Suppressor macrophage treated with lipopolysaccharide for 4 hours (primary cell): ENCODE measurements around the gene TPRX1.
"Not testable (repeated sequence)": the region's sequence is repeated elsewhere in the genome, so short reads cannot be mapped to it uniquely, and the experiment has no call there.

ENCODE experiments used
- DNase-seq: peaks from one replicate; pipeline ENCODE4 v3.0.0-alpha.2; 2020

Gene TPRX1

DNA sequence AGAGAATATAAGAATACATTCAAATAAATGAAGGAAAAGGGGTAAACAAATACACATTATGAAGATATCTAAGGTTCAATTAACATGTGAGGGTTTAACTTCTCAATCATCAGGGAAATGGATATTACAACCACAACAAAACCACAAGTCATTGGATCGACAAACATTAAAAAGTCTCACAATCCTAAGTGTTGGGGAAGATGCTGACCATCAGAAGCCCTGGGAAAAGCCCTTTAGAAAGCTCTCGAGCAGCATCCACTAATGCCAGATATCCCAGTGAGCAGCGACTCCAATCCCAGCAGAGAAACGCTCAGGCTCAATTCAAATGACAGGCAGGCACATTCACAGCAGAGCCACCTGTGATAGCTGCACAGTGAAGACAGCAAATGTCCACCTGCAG lies 3.1 kb downstream of the TPRX1 start:
- DNase-seq, result no peak

DNA sequence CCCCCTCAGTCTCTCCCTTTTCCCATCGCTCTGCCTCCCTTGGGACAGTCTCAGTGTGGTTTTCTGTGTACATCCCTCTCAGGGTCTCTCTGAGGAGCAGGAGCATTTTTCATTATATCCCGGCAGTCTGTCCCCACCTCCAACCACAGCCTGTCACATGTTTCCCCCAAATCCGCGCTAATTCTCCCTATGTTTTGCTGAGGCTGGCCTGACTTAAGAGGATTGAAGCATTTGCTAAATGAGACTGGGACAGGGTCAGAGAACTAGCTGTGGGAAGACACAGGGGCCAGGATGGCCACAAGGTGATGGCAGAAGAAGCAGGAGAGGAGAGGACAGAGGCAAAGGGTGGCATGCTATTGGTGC lies 5.5 kb downstream of the TPRX1 start:
- DNase-seq, result no peak

DNA sequence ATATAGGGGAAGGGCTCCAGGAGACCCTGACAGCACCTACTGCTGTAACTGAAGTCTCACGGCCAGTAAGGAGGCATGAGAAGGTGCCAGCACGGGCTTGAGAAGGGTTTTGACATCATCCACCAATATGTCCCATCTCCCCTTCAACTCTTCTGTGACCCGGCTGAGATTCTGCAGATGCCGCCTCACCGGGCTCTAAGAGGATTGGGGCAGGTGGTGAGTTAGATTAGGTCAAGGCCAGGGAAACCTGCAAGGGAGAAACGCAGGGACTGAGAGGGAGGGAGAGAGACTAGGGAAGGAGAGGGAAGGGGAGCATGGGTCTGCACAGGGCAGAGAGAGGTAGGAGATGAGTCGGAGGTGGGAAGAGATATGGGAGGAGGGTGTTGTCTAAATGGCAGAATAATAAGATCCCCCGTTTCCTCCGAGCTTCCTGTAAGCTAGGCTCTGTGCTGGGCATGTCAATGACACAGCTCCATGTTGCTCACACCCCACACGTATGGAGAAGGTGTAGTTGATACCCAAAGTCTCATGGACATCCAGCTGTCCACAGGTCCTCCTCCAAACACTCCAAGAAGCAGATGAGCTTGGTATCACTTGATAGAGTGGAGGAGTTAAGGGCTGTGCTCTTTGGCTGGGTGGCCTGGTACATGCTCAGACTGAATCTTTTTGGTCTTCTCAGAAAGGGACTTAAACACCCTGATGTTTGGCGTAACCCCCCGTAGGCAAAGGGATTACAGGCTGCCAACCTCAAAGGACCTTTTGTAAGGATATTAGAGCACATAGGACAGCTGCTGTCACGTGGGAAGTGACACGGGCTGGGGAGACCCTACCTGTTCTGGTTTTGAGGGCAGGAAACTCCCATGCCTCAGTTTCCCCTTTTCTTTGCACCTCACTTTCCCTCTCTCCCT lies 6.1 kb downstream of the TPRX1 start:
- no peak for DNase-seq

DNA sequence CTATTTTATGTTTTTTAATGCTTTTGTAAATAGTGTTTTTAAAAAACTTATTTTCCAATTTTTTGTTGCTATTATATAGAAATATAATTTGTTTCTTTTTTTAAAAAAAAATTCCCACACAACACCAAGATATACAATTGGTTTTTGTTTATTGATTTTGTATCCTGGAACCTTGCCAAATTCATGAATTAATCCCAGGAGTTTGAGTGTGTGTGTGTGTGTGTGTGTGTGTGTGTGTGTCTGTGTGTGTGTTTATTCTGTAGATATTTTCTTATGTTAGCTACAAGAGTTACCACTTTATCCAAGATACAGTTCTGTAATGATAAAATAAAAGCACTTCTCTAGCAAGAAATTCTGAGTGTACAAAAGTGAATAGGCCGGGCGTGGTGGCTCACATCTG lies 7.6 kb downstream of the TPRX1 start:
- no peak for DNase-seq

DNA sequence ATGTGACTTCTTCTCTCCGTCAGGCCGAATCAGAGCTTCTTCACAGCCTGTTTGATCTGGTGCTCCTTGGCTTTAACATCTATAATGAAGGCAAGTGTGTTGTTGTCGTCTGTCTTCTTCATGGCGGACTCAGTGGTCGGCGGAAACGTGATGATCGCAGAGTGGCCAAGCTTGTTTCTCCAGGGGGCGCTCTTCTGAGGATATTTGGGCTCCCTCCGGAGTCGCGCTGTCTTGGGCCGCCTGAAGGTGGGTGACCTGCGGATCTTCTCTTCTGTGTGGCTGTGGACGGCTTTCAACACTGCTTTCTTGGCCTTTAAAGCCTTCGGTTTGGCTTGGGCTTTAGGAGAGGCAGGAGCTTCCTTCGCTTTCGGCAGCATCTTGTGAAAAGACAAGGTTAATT lies 9.8 kb downstream of the TPRX1 start:
- DNase-seq, result no peak

DNA sequence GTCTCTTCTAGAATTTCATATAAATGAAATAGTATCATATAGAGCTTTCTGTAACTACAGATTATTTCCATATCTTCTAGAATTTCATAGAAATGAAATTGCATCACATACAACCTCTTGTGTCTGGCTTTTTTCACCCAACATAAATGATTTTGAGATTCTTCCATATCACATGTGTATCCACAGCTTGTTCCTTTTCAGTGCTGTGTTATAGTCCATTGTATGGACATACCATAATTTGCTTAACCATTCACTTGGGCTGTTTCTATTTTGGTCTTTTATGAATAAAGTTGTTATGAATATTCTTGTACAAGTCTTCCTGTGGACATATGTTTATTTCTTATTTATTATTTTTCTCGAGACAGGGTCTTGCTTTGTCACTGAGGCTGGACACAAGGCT lies 11.7 kb downstream of the TPRX1 start:
- DNase-seq, result no peak

DNA sequence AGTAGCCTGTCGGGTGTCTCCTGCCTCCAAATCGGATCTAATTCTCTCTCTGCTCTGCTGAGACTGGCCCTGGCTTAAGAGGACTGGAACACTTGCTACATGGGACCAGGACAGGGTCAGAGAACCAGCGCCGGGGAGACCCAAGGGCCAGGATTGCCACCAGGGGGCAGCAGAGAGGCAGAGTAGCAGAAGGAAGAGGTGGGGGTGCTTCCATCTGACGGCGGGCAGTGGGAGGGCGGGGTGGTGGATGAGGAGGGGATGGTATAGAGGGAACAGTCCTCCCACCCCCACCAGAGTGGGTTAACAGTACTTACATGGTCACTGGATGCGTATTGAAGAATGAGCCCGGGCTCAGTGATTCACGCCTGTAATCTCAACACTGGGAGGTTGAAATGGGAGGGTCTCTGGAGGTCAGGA lies 13.9 kb downstream of the TPRX1 start:
- peak; percentile 85 for DNase-seq

DNA sequence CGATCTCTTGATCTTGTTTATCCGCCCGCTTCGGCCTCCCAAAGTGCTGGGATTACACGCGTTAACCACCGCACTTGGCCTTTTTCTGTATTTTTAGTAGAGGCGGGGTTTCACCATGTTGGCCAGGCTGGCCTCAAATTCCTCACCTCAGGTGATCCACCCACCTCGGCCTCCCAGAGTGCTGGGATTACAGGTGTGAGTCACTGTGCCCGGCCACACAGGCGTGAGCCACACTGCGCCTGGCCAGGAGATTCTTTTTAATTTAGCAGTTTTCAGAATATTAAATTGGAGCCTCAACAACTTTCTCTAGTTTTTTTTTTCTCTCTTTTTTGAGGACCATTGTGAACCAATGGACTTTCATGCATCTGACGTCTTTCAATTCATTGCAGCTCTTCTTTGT lies 14.5 kb downstream of the TPRX1 start:
- DNase-seq, result not testable (repeated sequence)

DNA sequence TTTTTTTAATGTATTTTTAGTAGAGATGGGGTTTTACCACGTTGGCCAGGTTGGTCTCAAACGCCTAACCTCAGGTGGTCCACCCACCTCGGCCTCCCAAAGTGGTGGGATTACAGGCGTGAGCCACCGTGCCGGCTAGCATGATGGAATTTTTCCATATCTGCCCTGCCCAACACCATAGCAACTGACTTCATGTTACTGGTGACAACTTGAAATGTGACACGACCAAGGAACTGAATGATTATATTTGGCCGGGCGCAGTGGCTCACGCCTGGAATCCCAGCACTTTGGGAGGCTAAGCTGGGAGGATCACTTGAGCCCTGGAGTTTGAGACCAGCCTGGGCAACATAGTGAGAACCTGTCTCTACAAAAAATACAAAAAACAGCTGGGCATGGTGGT lies 17.0 kb downstream of the TPRX1 start:
- not testable (repeated sequence) for DNase-seq

DNA sequence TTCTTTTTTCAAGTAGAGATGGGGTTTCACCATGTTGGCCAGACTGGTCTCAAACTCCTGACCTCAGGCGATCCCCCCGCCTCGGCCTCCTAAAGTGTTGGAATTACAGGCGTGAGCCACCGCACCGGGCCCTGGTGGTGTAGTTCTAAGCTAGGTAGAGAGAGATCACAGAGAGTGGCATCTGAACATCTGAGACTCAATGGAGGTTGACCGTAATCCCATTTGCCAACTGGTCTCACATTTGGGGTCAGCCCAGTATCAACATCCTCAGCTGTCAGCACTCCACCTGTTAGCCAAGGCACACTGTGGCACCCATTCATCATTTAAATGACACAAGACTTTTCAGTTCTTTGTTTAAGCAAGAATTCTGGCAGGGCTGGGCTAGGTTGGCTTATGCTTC lies 17.8 kb downstream of the TPRX1 start:
- no peak for DNase-seq

DNA sequence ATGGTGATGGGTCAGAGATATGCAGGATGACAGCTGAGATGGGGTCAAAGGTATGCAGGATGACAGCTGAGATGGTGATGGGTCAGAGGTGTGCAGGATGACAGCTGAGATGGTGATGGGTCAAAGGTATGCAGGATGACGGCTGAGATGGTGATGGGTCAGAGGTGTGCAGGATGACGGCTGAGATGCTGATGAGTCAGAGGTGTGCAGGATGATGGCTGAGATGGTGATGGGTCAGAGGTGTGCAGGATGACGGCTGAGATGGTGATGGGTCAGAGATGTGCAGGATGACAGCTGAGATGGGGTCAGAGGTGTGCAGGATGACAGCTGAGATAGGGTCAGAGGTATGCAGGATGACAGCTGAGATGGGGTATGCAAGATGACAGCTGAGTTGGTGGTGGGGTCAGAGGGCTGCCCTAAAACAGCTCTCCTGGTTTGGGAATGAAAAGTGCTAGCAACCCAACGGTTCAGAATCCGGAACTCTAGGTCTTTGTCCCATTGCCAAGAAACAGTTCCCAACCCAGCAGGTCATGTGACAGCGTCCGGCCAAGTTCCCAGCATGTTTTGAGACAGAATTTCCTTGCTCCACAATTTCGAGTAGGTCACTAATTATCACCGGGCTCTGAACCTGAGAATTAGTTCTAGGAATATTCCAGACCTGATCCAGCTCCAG lies 22.6 kb downstream of the TPRX1 start:
- DNase-seq, result no peak

DNA sequence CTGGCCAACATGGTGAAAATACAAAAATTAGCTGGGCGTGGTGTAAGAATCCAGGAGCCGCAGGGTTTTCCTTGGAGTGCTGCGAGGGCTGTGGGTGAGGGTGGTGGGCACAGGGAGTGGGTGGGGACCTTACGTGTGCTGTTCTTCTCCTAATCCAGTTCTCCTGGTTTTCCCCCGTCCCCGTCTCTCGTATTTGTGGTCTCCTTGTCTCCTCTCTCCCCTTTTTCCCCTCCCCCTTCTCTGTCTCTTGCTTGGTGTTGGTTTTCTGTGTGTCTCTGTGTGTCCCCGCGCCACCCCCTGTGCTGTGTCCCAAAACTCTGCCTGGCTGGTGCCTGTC lies 24.2 kb downstream of the TPRX1 start:
- no peak for DNase-seq

DNA sequence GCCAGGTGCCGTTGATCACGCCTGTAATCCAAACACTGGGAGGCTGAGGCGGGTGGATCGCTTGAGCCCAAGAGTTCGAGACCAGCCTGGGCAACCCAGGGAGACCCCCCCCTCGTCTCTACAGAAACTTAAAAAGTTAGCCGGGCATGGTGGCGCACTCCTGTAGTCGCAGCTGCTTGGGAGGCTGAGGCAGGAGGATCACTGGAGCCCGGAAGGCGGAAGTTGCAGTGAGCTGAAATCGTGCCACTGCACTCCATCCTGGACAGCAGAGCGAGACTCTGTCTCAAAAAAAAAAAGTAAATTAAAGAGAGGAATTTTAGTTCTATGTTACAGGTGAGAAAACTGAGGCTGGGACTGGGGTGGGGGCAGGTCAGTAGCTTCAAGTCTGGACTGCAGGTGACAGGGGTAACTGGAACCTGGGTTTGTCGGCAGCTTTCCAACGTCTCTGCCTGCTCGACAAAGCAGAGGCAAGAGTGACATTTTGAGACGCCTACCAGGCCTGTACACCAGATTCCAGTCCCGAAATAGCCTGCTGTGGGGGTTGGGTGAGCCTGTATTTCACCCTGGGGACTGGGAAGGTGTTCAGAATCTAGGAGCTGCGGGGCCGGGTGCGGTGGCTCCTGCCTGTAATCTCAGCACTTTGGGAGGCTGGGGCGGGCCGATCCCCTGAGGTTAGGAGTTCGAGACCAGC lies 24.7 kb downstream of the TPRX1 start:
- DNase-seq, result no peak

DNA sequence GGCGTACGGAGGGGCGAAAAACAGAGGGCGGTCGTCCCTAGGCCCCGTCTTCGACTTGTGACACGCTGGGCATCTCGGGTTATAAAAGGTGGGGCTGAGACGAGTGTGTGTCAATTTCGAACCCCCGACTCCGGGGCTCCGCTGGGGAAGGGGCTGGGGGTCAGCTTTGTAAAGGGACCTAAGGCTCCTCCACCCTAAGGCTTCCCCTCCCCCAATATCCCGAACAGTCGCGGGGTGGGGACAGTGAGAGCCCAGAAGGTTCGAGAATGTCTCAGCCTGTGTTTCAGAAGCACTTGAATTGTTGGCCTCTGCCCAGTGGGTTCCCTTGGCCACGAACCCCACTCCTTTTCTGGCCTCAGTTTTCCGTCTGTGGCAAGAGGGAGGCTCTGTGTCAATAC lies 25.4 kb downstream of the TPRX1 start:
- peak; percentile 15 for DNase-seq

DNA sequence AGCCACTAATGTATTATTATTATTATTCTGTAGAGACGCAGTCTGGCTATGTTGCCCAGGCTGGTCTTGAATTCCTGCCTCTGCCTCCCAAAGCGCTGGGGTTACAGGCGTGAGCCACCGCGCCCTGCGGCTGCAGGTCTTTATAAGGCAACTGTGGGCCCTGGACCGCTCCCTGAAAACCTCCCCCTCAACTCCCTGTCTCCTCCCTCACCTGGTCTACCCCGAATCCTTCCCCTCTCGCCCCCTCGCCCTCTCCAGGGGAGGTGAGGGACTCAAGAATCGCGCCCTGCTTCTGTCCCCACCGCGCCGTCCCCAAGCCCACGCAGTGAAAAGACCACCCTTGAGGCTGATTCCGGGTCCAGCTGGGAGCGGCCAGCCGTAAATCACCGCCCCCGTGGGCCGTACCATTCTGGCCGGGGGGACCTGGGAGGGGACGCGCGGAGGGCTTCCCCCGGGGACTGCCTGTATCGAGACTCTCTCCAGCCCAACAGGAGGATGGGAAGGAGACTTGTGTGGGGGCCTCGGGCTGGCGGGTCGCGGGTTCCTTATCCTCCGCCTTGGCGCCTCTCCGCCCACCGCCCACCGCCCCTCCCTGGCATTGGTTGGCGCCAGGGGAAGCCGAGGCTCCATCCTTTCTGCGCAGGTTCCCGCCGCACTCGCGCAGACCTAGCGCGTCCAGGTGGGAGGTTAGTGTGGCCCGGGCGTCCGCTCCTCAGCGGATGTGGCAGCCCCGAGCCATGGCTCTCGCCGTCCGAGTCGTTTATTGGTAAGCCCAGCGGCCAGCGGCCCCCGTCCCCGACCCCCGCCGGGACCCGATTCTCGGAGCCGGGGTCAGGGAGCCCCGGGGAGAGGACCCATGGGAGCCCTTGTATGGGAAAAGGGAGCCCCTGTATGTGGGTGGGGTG lies 26.1 kb downstream of the TPRX1 start, which contains the start of gene SELENOW:
Gene SELENOW, plus strand, starts transcription at position 655 of the 905 bp plus-strand sequence. Its CDS starts 83 bp downstream, at position 738.
- peak; percentile 75 for DNase-seq

DNA sequence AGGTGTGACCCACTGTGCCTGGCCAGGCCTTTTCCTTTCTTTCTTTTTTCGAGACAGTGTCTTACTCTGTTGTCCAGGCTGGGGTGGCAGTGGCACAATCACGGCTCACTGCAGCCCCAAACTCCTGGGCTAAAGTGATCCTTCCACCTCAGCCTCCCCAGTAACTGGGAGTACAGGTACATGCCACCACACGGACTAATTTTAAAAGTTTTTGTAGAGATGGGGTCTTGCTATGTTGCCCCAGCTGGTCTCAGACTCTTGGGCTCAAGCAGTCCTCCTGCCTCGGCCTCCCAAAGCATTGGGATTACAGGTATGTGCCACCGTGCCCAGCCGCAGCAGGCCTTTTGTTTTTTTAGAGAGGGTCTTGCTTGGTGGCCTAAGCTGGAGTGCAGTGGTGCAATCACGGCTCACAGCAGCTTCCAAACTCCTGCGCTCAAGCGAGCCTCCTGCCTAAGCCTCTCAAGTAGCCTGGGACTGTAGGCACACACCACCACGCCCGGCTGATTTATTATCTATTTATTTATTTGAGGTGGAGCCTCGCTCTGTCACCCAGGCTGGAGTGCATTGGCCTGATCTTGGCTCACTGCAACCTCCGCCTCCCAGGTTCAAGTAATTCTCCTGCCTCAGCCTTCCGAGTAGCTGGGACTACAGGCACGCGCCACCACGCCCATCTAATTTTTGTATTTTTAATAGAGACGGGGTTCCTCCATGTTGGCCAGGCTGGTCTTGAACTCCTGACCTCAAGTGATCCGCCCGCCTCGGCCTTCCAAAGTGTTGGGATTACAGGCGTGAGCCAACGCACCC lies 26.9 kb downstream of the TPRX1 start:
- not testable (repeated sequence) for DNase-seq

DNA sequence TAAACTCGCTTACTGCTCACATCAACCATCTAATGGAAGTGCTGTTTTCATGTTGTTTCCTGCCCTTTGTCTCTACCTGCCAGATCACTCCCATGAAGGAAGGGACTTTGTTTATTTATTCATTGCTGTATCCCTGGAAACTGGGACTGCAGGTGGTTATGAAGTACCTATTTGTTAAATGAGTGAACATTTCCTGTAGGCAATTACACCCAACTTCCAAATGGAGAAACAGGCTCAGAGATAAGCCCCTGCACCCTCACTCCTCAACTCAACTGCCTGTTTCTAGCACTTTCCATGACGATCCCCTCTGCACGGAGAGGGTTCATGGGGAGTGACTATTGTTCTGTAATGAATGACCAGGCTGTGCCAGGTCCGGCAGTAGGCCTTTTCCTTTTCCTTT lies 27.8 kb downstream of the TPRX1 start:
- no peak for DNase-seq

DNA sequence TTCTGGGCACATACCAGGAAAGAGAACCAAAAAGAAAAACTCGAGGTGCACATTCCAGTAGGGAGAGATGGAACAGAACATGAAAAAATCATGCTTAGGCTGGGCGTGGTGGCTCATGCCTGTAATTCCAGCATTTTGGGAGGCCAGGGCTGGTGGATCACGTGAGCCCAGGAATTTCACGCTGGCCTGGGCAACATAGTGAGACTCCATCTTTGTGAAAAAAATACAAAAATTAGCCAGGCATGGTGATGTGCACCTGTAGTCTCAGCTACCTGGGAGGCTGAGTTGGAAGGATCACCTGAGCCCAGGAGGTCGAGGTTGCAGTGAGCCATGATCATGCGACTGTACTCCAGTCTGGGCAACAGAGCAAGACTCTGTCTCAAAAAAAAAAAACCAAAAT lies 33.1 kb downstream of the TPRX1 start:
- DNase-seq, result not testable (repeated sequence)

DNA sequence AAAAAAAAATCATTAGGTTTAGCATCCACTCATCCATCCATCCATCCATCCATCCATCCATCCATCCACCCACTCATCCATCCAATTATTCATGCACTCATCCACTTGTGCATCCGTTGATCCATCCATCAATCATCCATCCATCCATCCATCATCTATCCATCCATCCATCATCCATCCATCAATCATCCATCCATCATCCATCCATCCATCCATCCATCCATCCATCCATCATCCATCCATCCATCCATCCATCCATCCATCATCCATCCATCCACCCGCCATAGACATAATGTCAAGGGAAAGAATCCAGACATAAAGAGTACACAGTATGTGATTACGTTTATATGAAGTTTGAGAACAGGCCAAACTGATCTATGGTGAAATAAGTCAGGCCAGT lies 34.8 kb downstream of the TPRX1 start:
- DNase-seq, result no peak

DNA sequence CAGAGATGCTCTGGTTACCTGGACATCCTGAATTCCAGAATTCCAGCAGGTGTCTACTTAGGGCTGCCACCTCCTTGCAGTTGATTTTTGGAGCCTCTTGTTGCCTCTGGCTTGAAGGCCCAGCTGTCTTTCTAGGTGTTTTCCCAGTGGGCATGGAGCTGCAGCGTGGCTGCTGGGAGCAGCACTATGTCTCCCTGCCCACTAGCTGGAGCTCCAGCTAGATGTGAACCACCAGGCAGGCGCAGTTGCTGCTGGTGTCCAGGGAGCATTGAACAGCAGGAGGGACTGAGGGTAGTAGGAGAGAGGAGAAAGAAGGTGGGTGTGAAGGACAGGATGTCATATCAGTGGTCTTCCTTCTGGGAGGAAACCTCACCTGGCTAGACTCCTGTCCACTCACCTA lies 35.7 kb downstream of the TPRX1 start:
- DNase-seq, result no peak

DNA sequence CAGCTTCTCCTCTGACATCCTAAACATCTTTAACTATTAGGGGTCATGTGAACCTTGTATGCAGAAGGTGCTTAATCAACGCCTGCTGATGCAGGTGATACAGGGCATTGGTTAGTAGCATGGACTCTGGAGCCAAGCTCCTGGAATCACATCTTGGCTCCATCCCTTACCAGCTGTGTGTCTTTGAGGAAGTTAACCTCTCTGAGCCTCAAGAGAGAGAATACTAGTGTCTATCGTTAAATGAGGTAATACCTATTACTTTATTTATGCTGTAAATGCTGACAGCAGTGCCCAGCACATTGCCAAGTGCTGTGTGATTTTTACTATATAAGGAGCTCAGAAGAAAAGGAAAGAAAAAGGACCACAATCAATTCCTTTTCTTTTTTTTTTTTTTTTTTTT lies 37.0 kb downstream of the TPRX1 start:
- no peak for DNase-seq

DNA sequence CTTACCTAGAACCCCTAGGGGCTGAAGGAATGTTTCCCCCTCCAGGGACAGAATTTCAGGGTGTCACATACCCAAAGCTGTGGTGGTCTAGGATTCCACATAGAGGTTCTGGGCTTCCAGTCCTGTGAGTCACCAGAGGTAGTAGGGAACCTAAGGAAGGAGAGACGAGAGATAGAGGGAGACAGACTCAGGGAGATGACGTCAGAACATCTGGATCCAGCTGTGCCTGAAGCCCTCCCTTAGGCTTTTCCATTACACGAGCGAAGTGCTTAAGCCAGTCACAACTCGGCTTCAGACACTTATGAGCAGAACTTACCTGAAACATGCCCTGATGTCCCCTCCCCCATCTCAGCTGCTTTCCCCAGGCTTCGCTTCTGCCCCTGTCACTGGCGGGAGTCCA lies 37.7 kb downstream of the TPRX1 start:
- no peak for DNase-seq
